OCI-LY7 (cell line): ENCODE data around the gene ZDHHC3.

Experiments used
- EZH2phosphoT487 ChIP-seq: fragments of 200-600 bp; sonication (generic); IDR thresholded peaks from 2 replicates; pipeline ENCODE4 v1.6.1; 2018; ENCODE audit warnings: low read depth, borderline replicate concordance, mild to moderate bottlenecking, mixed run types, antibody characterized with exemption, low read length, moderate library complexity, mixed read lengths
- TF ChIP-seq, protein P1 (sequence below): fragments of 200-600 bp; sonication (generic); conservative IDR thresholded peaks from 2 replicates; pipeline ENCODE4 v1.5.1; 2014; ENCODE audit warnings: mild to moderate bottlenecking, antibody characterized with exemption, low read length, moderate library complexity, mixed read lengths

DNA sequence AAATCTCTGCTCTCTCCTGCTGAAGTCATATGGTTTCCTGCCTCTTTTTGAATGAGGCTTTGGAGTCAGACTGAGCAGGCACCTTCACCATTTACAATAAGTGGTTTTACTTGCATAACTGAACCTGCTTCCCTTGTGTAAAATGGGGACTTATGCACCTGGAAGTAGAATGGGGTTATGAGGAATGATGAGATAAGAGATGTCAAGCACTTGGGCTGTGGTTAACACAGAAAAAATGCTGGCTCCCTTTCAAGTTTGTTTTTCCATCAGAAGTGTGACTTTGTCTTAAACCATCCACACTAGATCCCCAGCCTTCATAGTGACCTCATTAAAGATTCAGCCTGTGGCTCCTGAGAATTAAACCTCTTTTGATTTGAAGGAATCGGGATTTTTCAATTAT lies 5.2 kb upstream of the ZDHHC3 start:
- TF ChIP-seq, protein P1, sequence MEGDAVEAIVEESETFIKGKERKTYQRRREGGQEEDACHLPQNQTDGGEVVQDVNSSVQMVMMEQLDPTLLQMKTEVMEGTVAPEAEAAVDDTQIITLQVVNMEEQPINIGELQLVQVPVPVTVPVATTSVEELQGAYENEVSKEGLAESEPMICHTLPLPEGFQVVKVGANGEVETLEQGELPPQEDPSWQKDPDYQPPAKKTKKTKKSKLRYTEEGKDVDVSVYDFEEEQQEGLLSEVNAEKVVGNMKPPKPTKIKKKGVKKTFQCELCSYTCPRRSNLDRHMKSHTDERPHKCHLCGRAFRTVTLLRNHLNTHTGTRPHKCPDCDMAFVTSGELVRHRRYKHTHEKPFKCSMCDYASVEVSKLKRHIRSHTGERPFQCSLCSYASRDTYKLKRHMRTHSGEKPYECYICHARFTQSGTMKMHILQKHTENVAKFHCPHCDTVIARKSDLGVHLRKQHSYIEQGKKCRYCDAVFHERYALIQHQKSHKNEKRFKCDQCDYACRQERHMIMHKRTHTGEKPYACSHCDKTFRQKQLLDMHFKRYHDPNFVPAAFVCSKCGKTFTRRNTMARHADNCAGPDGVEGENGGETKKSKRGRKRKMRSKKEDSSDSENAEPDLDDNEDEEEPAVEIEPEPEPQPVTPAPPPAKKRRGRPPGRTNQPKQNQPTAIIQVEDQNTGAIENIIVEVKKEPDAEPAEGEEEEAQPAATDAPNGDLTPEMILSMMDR: no peak
- no peak for TF ChIP-seq EZH2phosphoT487
